NCI-H2029 (cell line): Measurements from ENCODE around the gene CACFD1.

Source experiments
- DNase-seq: peaks from one replicate; lab custom pipeline; 2025; lab: John Stamatoyannopoulos, UW

The CACFD1 gene

GRCh38 chr9:133459476-133460404, at the start of gene CACFD1:
CACFD1 (plus strand) TSS chr9:133459978; CDS start chr9:133460067, 89 bp downstream.
- DNase-seq, result peak; percentile 99

DNA sequence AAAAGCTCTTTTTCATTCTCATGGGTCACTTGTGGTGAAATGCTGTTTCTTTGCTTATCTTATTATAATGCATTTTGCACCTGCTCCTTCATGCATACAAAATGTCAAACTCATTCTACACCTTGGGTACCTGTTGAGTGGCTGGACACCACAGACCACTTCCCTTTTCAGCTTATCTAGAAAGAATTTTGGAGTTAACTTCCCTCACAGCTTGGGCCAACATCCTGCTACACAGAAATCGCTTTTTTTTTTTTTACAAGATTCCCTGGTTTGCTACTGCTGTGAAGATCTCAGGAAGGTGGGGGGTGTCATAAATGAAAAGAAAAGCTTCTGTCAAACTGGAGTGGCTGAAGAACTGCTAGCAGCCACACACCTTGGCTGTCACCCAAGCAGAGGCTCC, 44.6 kb upstream of the CACFD1 start:
- no peak for DNase-seq

DNA sequence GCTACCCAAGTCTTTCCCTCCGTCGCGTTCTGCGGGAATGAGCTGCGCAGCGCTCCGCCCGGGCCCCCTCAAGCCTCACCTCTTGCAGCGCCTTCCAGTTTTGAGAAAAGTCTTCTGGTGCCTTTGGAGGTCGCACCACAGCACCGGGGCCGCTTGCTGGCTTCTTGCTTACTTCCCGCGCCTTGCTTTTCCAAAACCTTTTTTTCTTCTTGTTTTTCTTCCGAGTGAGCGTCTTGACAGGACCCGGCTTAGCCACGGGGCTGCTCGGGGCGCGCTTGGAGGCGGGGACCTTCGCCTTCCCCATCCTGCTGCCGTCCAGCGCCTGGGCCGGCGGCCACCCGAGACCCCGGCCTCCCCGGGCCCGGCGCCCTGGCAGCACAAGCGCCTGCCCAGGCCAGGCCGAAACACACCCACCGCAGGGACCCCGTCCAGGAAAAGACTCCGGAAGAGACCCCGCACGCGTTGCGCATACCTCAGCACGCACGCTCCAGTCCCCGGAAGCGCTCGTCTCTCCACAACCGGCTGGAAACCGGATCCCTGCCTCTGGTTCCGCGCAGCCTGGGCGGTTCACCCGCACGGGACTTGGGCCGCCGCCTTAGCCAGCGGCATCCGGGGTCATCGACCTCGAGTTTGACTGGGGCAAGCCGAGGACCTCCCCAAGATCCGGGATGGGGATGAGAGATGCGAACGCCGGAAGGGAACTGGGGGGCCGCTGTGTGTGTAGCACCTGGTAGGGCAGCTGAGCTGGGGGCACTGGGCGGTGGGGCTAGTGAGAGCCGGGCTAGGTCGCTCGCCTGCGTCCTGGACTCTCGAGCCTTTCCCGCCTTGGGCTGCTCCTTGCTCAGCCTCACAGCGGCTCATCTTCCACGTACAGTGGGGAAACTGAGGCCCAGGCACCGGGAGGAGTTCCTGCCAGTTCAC, 42.0 kb upstream of the CACFD1 start, which contains the start of gene REXO4:
TSS of gene REXO4 (minus strand) at position 470 of the 921 bp plus-strand sequence. CDS start at position 304, 166 bp downstream.
- DNase-seq, result peak; percentile 69

DNA sequence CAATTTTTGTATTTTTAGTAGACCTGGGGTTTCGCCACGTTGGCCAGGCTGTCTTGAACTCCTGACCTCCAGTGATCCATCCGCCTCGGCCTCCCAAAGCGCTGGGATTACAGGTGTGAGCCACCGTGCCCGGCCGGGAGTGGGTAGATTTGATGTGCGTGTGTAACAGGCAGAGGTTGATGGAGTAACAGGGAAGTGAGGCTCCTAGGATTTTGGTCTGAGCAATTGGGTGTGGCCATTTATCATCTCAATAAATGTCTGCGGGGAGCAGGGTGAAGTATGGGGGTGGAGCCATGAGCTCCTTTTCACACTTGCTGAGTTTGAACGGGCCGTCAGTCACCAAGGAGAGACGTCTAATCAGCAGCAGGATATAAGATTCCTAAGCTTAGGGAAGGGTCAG, 40.8 kb upstream of the CACFD1 start:
- DNase-seq, result no peak

GRCh38 chr9:133420392-133420827, 39.4 kb upstream of the CACFD1 start:
- DNase-seq, result no peak

DNA sequence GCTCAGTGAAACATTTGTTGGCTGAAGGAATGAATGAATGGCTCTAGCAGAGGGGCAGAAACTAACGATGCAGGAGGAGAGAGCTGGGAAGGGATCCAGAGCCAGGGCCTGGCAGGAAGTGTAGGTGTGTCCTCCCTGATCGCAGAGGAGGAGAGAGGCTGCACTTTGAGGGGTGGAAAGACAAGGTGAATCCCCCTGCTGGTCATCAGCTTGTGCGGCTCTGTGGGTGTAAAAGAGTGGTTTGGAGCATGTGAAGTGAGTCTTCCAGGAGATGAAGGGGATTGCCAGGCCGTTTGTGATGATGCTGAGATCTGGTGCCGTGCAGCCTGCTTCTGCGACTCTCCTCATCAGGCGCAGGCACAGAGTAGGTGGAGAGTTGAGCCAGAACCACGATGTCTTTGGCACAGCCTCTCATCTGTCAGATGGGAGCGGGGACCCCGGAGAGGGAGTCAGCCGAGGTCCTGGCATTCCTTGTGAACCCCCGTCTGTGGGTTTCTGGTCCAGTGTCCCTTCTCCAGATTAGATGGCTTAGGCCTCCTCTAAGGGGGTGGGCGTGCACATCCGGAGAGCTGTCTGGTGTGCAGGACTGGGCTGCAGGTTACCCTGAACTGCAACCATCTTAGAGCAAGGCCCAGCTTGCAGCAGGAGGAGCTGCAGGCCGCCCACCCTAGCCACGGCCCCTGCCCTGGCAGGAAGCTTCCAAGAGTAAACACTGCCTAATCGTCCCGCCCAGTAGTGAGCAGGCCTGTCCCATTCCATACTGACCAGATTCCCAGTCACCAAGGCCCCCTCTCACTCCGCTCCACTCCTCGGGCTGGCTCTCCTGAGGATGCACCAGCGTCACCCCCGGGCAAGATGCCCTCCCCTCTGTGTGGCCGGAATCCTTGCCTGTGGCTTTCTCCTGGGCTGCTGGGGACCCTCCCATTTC, 37.9 kb upstream of the CACFD1 start, which contains the start of gene ADAMTS13:
TSS of gene ADAMTS13 (plus strand) at position 753 of the 928 bp plus-strand sequence. CDS start at position 830, 77 bp downstream.
- DNase-seq, result no peak

DNA sequence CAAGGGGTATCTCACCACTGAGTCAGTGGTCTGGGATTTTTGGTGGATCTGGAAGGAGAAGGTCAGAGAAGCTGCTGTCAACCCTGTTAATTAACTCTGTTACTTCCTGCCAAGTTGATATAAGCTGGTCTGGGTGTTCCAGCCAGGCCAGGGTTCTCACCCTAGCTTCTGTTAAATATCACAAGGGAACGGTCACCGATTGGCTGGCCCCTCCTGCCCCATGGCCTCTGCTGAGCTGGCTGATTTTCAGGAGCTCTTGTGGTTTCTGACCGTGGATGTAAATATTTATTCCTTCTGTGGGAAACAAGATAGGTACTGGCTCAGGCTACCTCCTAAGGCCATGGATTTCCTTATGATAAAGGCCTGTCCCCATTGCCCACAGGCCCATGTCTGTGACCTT, 36.6 kb upstream of the CACFD1 start:
- no peak for DNase-seq

GRCh38 chr9:133424187-133424586, 35.6 kb upstream of the CACFD1 start:
- no peak for DNase-seq

- DNase-seq, result no peak
Measured at GRCh38 chr9:133425049-133425632, 34.6 kb upstream of the CACFD1 start.

- DNase-seq, result no peak
Measured at GRCh38 chr9:133426011-133426410, 33.8 kb upstream of the CACFD1 start.

DNA sequence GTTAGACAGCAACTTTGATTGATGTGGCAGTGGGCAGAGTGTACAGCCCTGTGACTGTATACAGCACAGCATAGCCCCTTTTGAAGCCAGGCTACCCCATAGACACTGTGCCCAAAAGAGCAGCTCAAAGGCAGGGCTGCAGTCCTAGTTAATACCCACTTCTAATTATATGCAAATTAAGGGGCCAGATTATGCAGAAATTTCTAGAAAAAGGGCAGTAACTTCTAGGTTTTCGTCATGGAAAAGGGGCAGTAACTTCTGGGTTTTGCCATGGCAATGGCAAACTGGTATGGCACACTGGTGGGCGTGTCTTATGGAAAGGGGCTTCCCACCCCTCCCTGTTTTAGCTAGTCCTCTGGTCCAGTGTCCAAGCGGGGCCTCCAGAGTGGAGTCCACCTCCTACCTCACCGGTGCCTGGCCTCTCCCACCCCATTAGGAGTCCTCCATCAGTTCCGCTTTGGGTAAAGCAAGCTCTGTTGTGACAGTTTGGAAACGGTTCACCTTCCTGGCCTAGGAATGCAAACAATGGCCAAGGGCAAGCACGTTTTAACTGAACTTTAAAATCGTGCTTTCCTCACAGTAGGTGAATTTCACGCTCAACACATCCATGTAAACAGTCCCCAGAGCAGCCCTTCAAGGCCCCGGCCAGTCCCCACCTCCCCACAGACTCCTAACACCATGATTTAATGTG, 32.0 kb upstream of the CACFD1 start:
- DNase-seq, result no peak

DNA sequence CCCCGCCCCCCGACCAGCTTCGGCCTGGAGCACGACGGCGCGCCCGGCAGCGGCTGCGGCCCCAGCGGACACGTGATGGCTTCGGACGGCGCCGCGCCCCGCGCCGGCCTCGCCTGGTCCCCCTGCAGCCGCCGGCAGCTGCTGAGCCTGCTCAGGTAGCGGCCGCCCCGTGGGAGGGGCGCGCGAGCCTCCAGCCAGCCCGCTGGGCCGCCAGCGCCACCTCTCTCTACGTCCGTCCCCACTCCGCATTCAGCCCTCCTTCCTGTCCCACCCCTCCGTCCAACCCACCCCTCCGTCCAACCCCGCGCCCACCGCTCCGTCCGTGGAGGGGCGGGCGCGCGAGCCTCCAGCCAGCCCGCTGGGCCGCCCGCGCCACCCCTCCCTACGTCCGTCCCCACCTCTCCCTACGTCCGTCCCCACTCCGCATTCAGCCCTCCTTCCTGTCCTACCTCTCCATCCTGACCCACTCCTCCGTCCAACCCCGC, 31.1 kb upstream of the CACFD1 start:
- DNase-seq, result no peak

- DNase-seq, result no peak
Measured at GRCh38 chr9:133429214-133429613, 30.6 kb upstream of the CACFD1 start.

DNA sequence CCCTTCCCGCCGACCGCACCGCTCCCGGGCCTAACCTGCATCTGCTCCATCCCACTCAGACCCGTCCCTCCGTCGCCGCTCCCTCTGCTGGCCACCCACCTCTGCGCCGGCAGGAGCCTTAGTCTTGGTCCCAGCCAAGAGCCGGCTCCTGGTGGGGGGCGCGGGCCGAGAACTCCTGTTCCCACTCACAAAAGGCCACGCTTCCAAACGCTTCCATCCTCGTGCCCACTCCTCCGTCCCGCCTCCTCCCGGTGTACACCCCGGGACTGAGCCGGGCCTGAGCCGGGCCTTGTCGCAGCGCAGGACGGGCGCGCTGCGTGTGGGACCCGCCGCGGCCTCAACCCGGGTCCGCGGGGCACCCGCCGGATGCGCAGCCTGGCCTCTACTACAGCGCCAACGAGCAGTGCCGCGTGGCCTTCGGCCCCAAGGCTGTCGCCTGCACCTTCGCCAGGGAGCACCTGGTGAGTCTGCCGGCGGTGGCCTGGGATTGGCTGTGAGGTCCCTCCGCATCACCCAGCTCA, 30.1 kb upstream of the CACFD1 start:
- no peak for DNase-seq

DNA sequence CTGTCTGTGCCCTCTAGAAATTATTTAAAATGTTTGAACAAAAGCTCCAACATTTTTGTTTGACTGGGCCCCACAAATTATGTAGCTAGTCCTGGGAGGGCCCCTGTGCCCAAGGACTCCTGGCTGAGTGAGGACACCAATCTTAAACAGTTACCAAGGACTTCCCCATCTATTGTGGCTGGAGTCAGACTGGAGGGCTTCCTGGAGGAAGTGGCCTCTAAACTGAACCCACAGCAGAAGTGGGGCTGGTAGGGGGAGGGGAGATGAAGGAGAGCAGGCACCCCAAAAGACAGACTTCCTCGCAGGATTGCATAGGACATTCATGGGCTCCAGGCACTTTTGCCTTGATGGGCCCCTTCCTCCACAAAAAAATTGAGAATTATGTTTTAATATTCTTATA, 29.5 kb upstream of the CACFD1 start:
- no peak for DNase-seq

- no peak for DNase-seq
Measured at GRCh38 chr9:133433351-133433843, 26.4 kb upstream of the CACFD1 start.

DNA sequence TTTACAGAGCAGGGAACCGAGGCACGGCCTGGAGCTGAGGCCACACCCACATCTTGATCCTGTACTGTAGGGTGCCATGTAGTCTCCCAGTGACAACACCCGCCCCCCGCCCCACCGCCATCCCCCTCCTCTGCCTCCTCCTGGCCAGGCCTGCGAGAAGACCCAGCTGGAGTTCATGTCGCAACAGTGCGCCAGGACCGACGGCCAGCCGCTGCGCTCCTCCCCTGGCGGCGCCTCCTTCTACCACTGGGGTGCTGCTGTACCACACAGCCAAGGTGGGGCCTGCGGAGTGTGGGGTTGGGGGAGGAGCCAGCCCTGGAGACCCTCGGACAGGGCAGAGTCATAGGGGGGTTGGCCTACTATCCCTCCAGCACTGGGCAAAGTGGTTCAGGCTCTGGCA, 23.1 kb upstream of the CACFD1 start:
- DNase-seq, result no peak

DNA sequence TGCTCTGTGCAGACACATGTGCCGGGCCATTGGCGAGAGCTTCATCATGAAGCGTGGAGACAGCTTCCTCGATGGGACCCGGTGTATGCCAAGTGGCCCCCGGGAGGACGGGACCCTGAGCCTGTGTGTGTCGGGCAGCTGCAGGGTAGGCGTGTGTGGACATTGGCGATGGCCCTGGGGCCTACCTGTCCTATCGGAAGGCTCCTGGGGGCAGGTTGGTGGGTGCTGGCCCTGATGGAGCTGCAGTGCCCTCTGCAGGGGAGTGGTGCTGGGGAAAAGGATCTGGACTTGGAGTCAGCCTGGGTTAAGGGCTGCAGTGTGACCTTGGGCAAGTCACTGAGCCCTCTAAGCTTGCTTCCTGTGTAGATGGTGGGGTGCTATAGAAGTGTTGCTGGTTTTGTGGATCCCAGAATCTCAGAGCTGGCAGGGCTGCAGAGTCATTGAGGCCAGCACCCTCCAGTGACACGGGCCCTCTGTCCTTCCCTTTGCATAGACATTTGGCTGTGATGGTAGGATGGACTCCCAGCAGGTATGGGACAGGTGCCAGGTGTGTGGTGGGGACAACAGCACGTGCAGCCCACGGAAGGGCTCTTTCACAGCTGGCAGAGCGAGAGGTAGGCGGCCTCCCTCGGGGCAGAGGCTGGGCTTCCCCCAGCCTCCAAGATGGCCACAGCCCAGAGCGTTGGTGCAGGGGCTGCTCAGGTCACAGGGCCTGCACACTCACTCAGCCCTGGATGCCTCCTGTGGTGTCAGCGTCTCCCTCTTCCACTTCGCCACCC, 21.8 kb upstream of the CACFD1 start:
- DNase-seq, result no peak

DNA sequence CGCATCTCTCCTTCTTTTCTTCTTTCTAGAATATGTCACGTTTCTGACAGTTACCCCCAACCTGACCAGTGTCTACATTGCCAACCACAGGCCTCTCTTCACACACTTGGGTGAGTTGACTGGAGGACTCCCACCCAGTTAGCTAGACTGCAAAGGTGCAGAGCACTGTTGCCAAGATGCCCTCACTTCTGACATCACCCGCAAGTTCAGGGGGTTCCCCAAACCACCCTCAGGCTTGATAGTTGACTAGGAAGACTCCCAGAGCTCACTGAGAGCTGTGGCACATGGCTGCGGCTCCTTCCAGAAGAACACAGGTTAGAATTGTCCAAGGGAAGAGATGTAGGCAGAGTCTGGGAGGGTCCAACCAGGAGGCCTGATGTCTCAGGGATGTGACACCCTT, 20.4 kb upstream of the CACFD1 start:
- DNase-seq, result no peak
